Measurements from ENCODE around the gene GALNTL6. TPM values are rescaled to one million over a fixed set of nuclear protein-coding genes. Genes with fewer than 3 reads are reported as not detected.

GALNTL6 gene
- total and polyA plus RNA-seq, 2 of the 4 experiments (the other 2 are of a cell fraction): under 0.01 TPM; not detected in 1

GRCh38 chr4:172168888-172169287 lies 355.7 kb downstream of the GALNTL6 start:
- no peak overlapping the region for H3K9ac ChIP-seq (ENCODE audit: low read depth, low read length)
- H4K5ac ChIP-seq (ENCODE audit: low read depth, low read length): no peak overlapping the region
- no peaks in the 10 kb centered on the region for H4K20me1 ChIP-seq (ENCODE audit: insufficient read depth, low read length)
- intact Hi-C loops (cut with micrococcal nuclease) (no loop called here), dilution Hi-C loops (cut with HindIII; ENCODE audit: low sequenced_read_pairs, unreplicated experiment) (no loop called here), in situ Hi-C loops (cut with MboI; ENCODE audit: low sequenced_read_pairs) (no loop called here)
- H2BK20ac ChIP-seq (ENCODE audit: low read depth, low read length): no peak overlapping the region
- DNase-seq: peak; percentile 67
- no peak overlapping the region for H2BK120ac ChIP-seq (ENCODE audit: low read depth, low read length)
- H3K4me2 ChIP-seq (ENCODE audit: low read depth, low read length): no peak overlapping the region
- WGBS, 2 experiments (ENCODE audit: extremely low coverage in 2 of 2, insufficient read length in 1 of 2): no CpG with 5 or more reads among the region's 2 CpGs
- H4K8ac ChIP-seq (ENCODE audit: low read depth in 2 of 2, low read length in 2 of 2): no peak overlapping the region; a peak in 2 of 4 replicates
- no peaks in the 10 kb centered on the region for H3K27me3 ChIP-seq (ENCODE audit: control insufficient read depth, insufficient read depth, low read length)
- BruUV-seq (replicated peaks): no TSS peak
- H3K36me3 ChIP-seq (ENCODE audit: control insufficient read depth, insufficient read depth, low read length): no peaks in the 10 kb centered on the region
- H2AFZ ChIP-seq (replicated peaks; ENCODE audit: low read length, poor library complexity): no peak overlapping the region
- H3K23ac ChIP-seq (ENCODE audit: low read depth, low read length): no peak overlapping the region
- ATAC-seq (ENCODE audit: low read depth): peak; percentile 61; the same call in 1 of the 2 replicates
- peak overlapping the region; percentile 3; the same call in 1 of the 2 replicates for H3K27ac ChIP-seq (ENCODE audit: insufficient read depth, low read length)
- ChIA-PET CTCF (no interaction called here), POLR2A (ENCODE audit: unreplicated experiment) (no interaction called here)
- TF ChIP-seq CEBPB (IDR thresholded peaks at IDR 0.05; ENCODE audit: low read depth, low read length) (peak; percentile 49; the same call in 1 of the 2 replicates), MAFK (IDR thresholded peaks at IDR 0.05; ENCODE audit: low read depth, low read length) (no peak)
- H2AK9ac ChIP-seq (replicated peaks; ENCODE audit: low read depth, low read length, poor library complexity): no peak overlapping the region
- H3K4me3 ChIP-seq (ENCODE audit: insufficient read depth, low read depth, low read length): no peak overlapping the region
- H2AK5ac ChIP-seq (ENCODE audit: low read depth, low read length): no peak overlapping the region
- no peaks in the 10 kb centered on the region for H3K4me1 ChIP-seq (ENCODE audit: control insufficient read depth, insufficient read depth, low read length)
- no peak overlapping the region for H2BK15ac ChIP-seq (ENCODE audit: low read depth, low read length)
- no peak overlapping the region for H3K4ac ChIP-seq (ENCODE audit: low read depth, low read length)
- H3K79me1 ChIP-seq (ENCODE audit: low read depth in 1 of 2, low read length in 2 of 2): no peaks in the 10 kb centered on the region
- H4K91ac ChIP-seq (ENCODE audit: insufficient read depth, low read depth, low read length): no peak overlapping the region
- no peaks in the 10 kb centered on the region for H3K9me1 ChIP-seq (ENCODE audit: insufficient read depth, low read length)
- peak overlapping the region; percentile 21 for H2BK5ac ChIP-seq (ENCODE audit: low read depth, low read length, poor library complexity, severe bottlenecking)
- H3K9me3 ChIP-seq (ENCODE audit: control insufficient read depth, insufficient read depth, low read length): peaks cover 2% of the 10 kb centered on the region; the same call in 1 of the 2 replicates
- H3K56ac ChIP-seq (ENCODE audit: extremely low read depth, insufficient read depth, low read length): no peak overlapping the region
- H3K14ac ChIP-seq (replicated peaks; ENCODE audit: low read depth, low read length): no peak overlapping the region
- no peak overlapping the region; the same call in 1 of the 2 replicates for H3K18ac ChIP-seq (ENCODE audit: low read depth, low read length)
